Psoas muscle (tissue), 8 donors: ENCODE measurements around the gene HDLBP. TPM values are rescaled to one million over a fixed set of nuclear protein-coding genes. Genes with fewer than 3 reads are reported as not detected.
A peak's percentile ranks its signal among the peaks of the same experiment; 100 is the strongest.

ENCODE experiments used
- ATAC-seq, 4 donors: fragments of 200-7000 bp; cut with Tn5 transposase; one replicate each; pipeline ENCODE4 v1.9.1; 2020; ENCODE audit warnings: moderate library complexity in 3 of 4, mild to moderate bottlenecking in 2 of 4
- DNase-seq, 2 donors: peaks; one replicate each; pipeline ENCODE4 v3.0.0-alpha.2; 2020
- H3K27ac ChIP-seq: fragments of 200-600 bp; one replicate; pipeline ENCODE4 v1.8.0; 2022
- H3K27me3 ChIP-seq, 3 donors: fragments of 200-600 bp in 1 of 3; one replicate each; pipeline versions ENCODE4 v1.6.1 to v1.8.0; 2013 to 2022; ENCODE audit warnings: low read length in 2 of 3, mild to moderate bottlenecking in 2 of 3, moderate library complexity in 1 of 3; ENCODE audit not compliant: insufficient read depth in 3 of 3
- H3K36me3 ChIP-seq, 2 donors: fragments of 200-600 bp in 1 of 2; one replicate each; pipeline versions ENCODE4 v1.6.1 to v1.8.0; 2013 to 2022; ENCODE audit warnings: low read depth in 1 of 2, mild to moderate bottlenecking in 1 of 2, moderate library complexity in 1 of 2; ENCODE audit not compliant: insufficient read depth in 1 of 2
- H3K4me1 ChIP-seq: fragments of 200-600 bp; one replicate; pipeline ENCODE4 v1.8.0; 2022
- H3K4me3 ChIP-seq: fragments of 200-600 bp; one replicate; pipeline ENCODE4 v1.8.0; 2022; ENCODE audit warnings: mild to moderate bottlenecking
- H3K9me3 ChIP-seq: fragments of 200-600 bp; one replicate; pipeline ENCODE4 v1.8.0; 2022
- WGBS, 3 donors: extraction: QIAGEN DNeasy Blood & Tissue Kit; methylation state at CpG; one replicate each; pipeline versions ENCODE4 v1.1.6 to v1.1.7; 2013; 5-methylcytosine and 5-hydroxymethylcytosine counted together
- intact Hi-C, 2 donors: fragments of 100-400 bp; cut with DNase I; formaldehyde crosslinking; loops; one replicate each; pipeline versions ENCODE4 v1.11.0 to v1.14.2; 2022
- polyA plus RNA-seq, 3 donors: library from polyadenylated mRNA; stranded (reverse); fragments of 200-250 nt; gene quantifications; one replicate each; pipeline ENCODE4 v1.2.3, GENCODE V29; 2013
- total RNA-seq, 4 donors: library from RNA; stranded (reverse); fragmentation: NEBNext Ultra II Directional in 2 of 4; extraction: Animal tissue kit (Norgen Biotek cat#: 25700) in 2 of 4; gene quantifications; one replicate each; pipeline versions ENCODE4 v1.2.1 to v1.2.4, GENCODE V29; 2021 to 2023
- TF ChIP-seq, protein P1 (sequence below): fragments of 200-600 bp; IDR thresholded peaks from one replicate; pipeline ENCODE4 v1.8.0; 2022; ENCODE audit warnings: antibody characterized with exemption
- donor health status: healthy with polysubstance abuse.
- donor health status: DM: no; HTN: no; CAD: no; lungs with moderate emphysema.
- donor health status: Bipolar disorder and iron deficiency.
- donor health status: healthy.
- donor health status: DM: yes; HTN: yes; CAD: no.
- donor health status: DM: no; HTN: no; CAD: no.
- donor health status: DM: no; HTN: no; CAD: no.
- donor health status: DM: yes; HTN: yes; CAD: no.

Gene HDLBP
- total and polyA plus RNA-seq, 7 donors, result 264 to 526 (median 421) TPM

- Histone ChIP-seq H3K9me3 (no peaks in the 10 kb centered on the region), H3K27ac (no peak overlapping the region), H3K27me3 (no peaks in the 10 kb centered on the region), H3K4me3 (no peak overlapping the region), H3K4me1 (no peaks in the 10 kb centered on the region), H3K36me3 (peaks cover 10 to 100% of the 10 kb centered on the region in 2 donors)
- 87 to 90% (median 89%) methylated on average over 28 to 30 of the region's 30 CpGs for WGBS, 3 donors
- DNase-seq (peak in 1 of 2 donors; percentile 38), ATAC-seq (no peak)
- intact Hi-C loops, result no loop called here
- TF ChIP-seq, protein P1, sequence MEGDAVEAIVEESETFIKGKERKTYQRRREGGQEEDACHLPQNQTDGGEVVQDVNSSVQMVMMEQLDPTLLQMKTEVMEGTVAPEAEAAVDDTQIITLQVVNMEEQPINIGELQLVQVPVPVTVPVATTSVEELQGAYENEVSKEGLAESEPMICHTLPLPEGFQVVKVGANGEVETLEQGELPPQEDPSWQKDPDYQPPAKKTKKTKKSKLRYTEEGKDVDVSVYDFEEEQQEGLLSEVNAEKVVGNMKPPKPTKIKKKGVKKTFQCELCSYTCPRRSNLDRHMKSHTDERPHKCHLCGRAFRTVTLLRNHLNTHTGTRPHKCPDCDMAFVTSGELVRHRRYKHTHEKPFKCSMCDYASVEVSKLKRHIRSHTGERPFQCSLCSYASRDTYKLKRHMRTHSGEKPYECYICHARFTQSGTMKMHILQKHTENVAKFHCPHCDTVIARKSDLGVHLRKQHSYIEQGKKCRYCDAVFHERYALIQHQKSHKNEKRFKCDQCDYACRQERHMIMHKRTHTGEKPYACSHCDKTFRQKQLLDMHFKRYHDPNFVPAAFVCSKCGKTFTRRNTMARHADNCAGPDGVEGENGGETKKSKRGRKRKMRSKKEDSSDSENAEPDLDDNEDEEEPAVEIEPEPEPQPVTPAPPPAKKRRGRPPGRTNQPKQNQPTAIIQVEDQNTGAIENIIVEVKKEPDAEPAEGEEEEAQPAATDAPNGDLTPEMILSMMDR, result no peak
Observed at GRCh38 chr2:241235859-241236593, 79.4 kb downstream of the HDLBP start.

GRCh38 chr2:241234962-241235740 is 80.3 kb downstream of the HDLBP start:
- DNase-seq (peak in 1 of 2 donors; percentile 42), ATAC-seq (no peak)
- H3K27ac ChIP-seq, result no peak overlapping the region
- no peaks in the 10 kb centered on the region for H3K9me3 ChIP-seq
- WGBS, 3 donors, result 83 to 86% (median 83%) methylated on average over 26 of the region's 26 CpGs
- no peak overlapping the region for H3K4me3 ChIP-seq
- TF ChIP-seq, protein P1, result no peak
- H3K36me3 ChIP-seq, result peaks cover 11 to 100% of the 10 kb centered on the region in 2 donors
- H3K4me1 ChIP-seq, result no peaks in the 10 kb centered on the region
- no peaks in the 10 kb centered on the region for H3K27me3 ChIP-seq
- intact Hi-C loops, result loop anchor here in 1 of 2 donors (5.0 kb wide), 1 partner anchor 153 kb away; no protein-coding TSS in a partner anchor

GRCh38 chr2:241234066-241234790 is 81.2 kb downstream of the HDLBP start:
- peak in 1 of 2 donors; percentile 28 for DNase-seq
- H3K4me1 ChIP-seq, result no peaks in the 10 kb centered on the region
- ATAC-seq, result no peak
- no peaks in the 10 kb centered on the region for H3K9me3 ChIP-seq
- intact Hi-C loops, result loop anchor here in 1 of 2 donors (5.0 kb wide), 1 partner anchor 152 kb away; no protein-coding TSS in a partner anchor
- H3K27ac ChIP-seq, result no peak overlapping the region
- 79 to 85% (median 84%) methylated on average over 21 of the region's 21 CpGs for WGBS, 3 donors
- H3K4me3 ChIP-seq, result no peak overlapping the region
- TF ChIP-seq, protein P1, result no peak
- H3K27me3 ChIP-seq, result no peaks in the 10 kb centered on the region
- peaks cover 16 to 100% of the 10 kb centered on the region in 2 donors for H3K36me3 ChIP-seq

DNA sequence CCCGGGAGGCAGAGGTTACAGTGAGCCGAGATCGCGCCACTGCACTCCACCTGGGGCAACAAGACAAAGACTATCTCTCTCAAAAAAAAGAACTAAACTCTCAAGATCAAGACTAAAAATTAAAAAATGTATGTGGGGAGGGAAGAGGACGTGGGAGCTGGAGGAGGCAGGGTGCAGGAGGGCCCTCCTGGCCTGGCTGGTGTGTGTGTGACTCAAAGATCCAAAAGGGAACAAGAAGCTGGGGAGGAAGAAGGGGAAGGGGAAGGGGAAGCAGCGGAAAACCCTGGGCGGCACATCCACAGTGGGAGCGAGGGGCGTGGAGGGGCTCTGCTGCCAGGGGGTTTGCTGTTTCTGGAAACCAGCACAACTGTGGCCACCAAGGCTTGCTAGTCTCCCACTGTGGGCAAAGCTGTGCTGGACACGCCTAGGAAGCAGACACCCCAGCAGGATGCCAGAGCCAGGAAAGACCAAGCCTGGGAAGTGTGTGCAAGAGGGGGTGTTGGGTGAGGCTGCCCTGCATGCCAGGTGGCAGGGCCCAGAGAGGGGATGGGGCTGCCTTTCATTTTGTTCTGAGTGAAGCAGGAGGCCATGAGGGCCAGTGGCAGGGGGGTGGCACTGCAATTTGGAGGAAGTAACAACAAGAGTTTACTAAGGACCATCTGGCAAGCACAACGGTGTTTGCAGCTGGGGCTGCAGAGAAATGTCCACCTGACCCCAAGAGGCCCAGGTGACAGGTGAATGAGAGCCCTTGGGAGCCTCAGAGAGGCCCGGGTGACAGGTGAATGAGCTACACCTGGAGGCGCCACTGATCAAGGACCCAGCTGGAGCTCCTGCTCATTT is 82.5 kb downstream of the HDLBP start:
- Histone ChIP-seq H3K27ac (no peak overlapping the region), H3K9me3 (no peaks in the 10 kb centered on the region), H3K27me3 (no peaks in the 10 kb centered on the region), H3K4me3 (no peak overlapping the region), H3K36me3 (peaks cover 12 to 100% of the 10 kb centered on the region in 2 donors), H3K4me1 (no peaks in the 10 kb centered on the region)
- TF ChIP-seq, protein P1, result no peak
- ATAC-seq (no peak), DNase-seq (peak in 1 of 2 donors; percentile 30)
- WGBS, 3 donors, result 84 to 89% (median 86%) methylated on average over 13 of the region's 13 CpGs
- intact Hi-C loops, result loop anchor here in 1 of 2 donors (5.0 kb wide), 1 partner anchor 151 kb away; no protein-coding TSS in a partner anchor
